GM10847 (cell line): ENCODE data around the gene FBXL17.

Experiments used
- POLR2A ChIP-seq: IDR thresholded peaks from 2 replicates; pipeline ENCODE4 v1.6.1; 2011; ENCODE audit not compliant: insufficient read length; ENCODE audit errors: extremely low read depth

Gene FBXL17

GRCh38 chr5:107929080-107929479, 452.8 kb downstream of the FBXL17 start:
- no peak for TF ChIP-seq POLR2A

- no peak for TF ChIP-seq POLR2A
Observed at GRCh38 chr5:107926121-107926520, 455.8 kb downstream of the FBXL17 start.

GRCh38 chr5:107925200-107925599, 456.7 kb downstream of the FBXL17 start:
- TF ChIP-seq POLR2A: no peak

- TF ChIP-seq POLR2A: no peak
Observed at GRCh38 chr5:107919969-107920368, 461.9 kb downstream of the FBXL17 start.

GRCh38 chr5:107919361-107919760, 462.5 kb downstream of the FBXL17 start:
- TF ChIP-seq POLR2A: no peak

- no peak for TF ChIP-seq POLR2A
Observed at GRCh38 chr5:107917983-107918382, 463.9 kb downstream of the FBXL17 start.

- no peak for TF ChIP-seq POLR2A
Observed at GRCh38 chr5:107916731-107917725, 464.9 kb downstream of the FBXL17 start.

GRCh38 chr5:107915176-107915812, 466.6 kb downstream of the FBXL17 start:
- no peak for TF ChIP-seq POLR2A

- TF ChIP-seq POLR2A: no peak
Observed at GRCh38 chr5:107913494-107913893, 468.4 kb downstream of the FBXL17 start.

- no peak for TF ChIP-seq POLR2A
Observed at GRCh38 chr5:107900721-107901120, 481.2 kb downstream of the FBXL17 start.

- TF ChIP-seq POLR2A: no peak
Observed at GRCh38 chr5:107894361-107894760, 487.5 kb downstream of the FBXL17 start.

- no peak for TF ChIP-seq POLR2A
Observed at GRCh38 chr5:107893642-107894041, 488.3 kb downstream of the FBXL17 start.

- TF ChIP-seq POLR2A: no peak
Observed at GRCh38 chr5:107889387-107889786, 492.5 kb downstream of the FBXL17 start.

- no peak for TF ChIP-seq POLR2A
Observed at GRCh38 chr5:107888541-107888940, 493.4 kb downstream of the FBXL17 start.

GRCh38 chr5:107887166-107887943, 494.5 kb downstream of the FBXL17 start:
- TF ChIP-seq POLR2A: no peak
